Adrenal gland (tissue), 12 donors: ENCODE data around the gene XYLT2. TPM values are rescaled to one million over a fixed set of nuclear protein-coding genes. Genes with fewer than 3 reads are reported as not detected.

Experiments
- DNase-seq, 7 donors: peaks; one replicate each; pipeline ENCODE4 v3.0.0-alpha.2; 2019 to 2020
- H3K27ac ChIP-seq, 5 donors: fragments of 200-600 bp; sonication (generic) in 4 of 5; 1 replicate in 3 of 5; 2 replicates in 2 of 5; pipeline versions ENCODE4 v1.5.1 to v1.8.0; 2016 to 2020; ENCODE audit warnings: mild to moderate bottlenecking in 1 of 5
- H3K27me3 ChIP-seq: fragments of 200-600 bp; 2 replicates; pipeline ENCODE4 v1.8.0; 2021
- H3K36me3 ChIP-seq, 2 donors: fragments of 200-600 bp; replicated peaks in 1 of 2; 1 replicate in 1 of 2; 2 replicates in 1 of 2; pipeline versions ENCODE4 v1.5.1 to v1.8.0; 2018 to 2022
- H3K4me1 ChIP-seq, 2 donors: fragments of 200-600 bp; replicated peaks in 1 of 2; 1 replicate in 1 of 2; 2 replicates in 1 of 2; pipeline versions ENCODE4 v1.5.1 to v1.8.0; 2018 to 2021
- H3K4me3 ChIP-seq, 4 donors: fragments of 200-600 bp; sonication (generic) in 3 of 4; one replicate each; pipeline ENCODE4 v1.5.1; 2016 to 2018
- H3K9me3 ChIP-seq, 3 donors: fragments of 200-600 bp; sonication (generic) in 1 of 3; replicated peaks in 1 of 3; 1 replicate in 2 of 3; 2 replicates in 1 of 3; pipeline versions ENCODE4 v1.5.1 to v1.8.0; 2016 to 2021
- CTCF ChIP-seq, 6 experiments: fragments of 450-650 bp in 4 of 6; fragments of 200-600 bp in 2 of 6; sonication (generic) in 1 of 6; IDR thresholded peaks; 1 replicate in 5 of 6; 2 replicates in 1 of 6; pipeline versions ENCODE4 v1.5.1 to v1.8.0; 2016 to 2021; ENCODE audit warnings: antibody characterized with exemption in 6 of 6, mild to moderate bottlenecking in 2 of 6, moderate library complexity in 1 of 6
- POLR2A ChIP-seq, 2 donors: fragments of 450-650 bp; IDR thresholded peaks; one replicate each; pipeline ENCODE4 v1.6.1; 2017; ENCODE audit warnings: antibody characterized with exemption in 2 of 2, mild to moderate bottlenecking in 2 of 2, moderate library complexity in 1 of 2
- WGBS, 4 donors: extraction: QIAGEN DNeasy Blood & Tissue Kit in 2 of 4; methylation state at CpG; one replicate each; pipeline versions ENCODE4 v1.1.5 to v1.1.7; 2013 to 2017; 5-methylcytosine and 5-hydroxymethylcytosine counted together
- intact Hi-C, 2 donors: fragments of 100-400 bp; cut with DNase I; formaldehyde crosslinking; loops; one replicate each; pipeline versions ENCODE4 v1.14.1 to v1.15.0; 2022 to 2023
- polyA plus RNA-seq, 3 donors: library from polyadenylated mRNA; stranded (reverse); fragments of 200-250 nt in 2 of 3; fragments of 350-450 nt in 1 of 3; fragmentation: Illumina TruSeq in 1 of 3; extraction: RNeasy Lipid Tissue Mini Kit (QIAGEN cat#74804) in 1 of 3; gene quantifications; one replicate each; pipeline ENCODE4 v1.2.3, GENCODE V29; 2013 to 2014
- total RNA-seq, 9 donors: library from RNA; depleted of rRNA in 4 of 9; stranded (reverse); fragments of >200 nt in 4 of 9; fragments of 120-200 nt in 1 of 9; fragmentation: NEBNext Ultra II Directional in 1 of 9; extraction: Animal tissue kit (Norgen Biotek cat#: 25700) in 1 of 9; gene quantifications; one replicate each; pipeline versions ENCODE4 v1.1.0 to v1.2.4, GENCODE V29; 2013 to 2023
- donor health status: healthy with polysubstance abuse.
- donor health status: Bipolar disorder and iron deficiency.
- donor health status: DM: yes; HTN: yes; CAD: no.
- donor health status: DM: no; HTN: no; CAD: no.
- donor health status: DM: no; HTN: no; CAD: no.
- donor health status: DM: yes; HTN: yes; CAD: no.

The XYLT2 gene
- total and polyA plus RNA-seq, 12 donors: 4.6 to 40.3 (median 29.1) TPM

- no peak for DNase-seq
- H3K27ac ChIP-seq: no peak overlapping the region
Measured at GRCh38 chr17:50326831-50327364, 19.0 kb upstream of the XYLT2 start.

GRCh38 chr17:50328363-50329325 is 17.3 kb upstream of the XYLT2 start:
- intact Hi-C loops: no loop called here
- H3K9me3 ChIP-seq: no peaks in the 10 kb centered on the region
- H3K27ac ChIP-seq: no peak overlapping the region
- H3K4me1 ChIP-seq: peaks cover 0 to 10% of the 10 kb centered on the region in 2 donors
- H3K27me3 ChIP-seq: no peaks in the 10 kb centered on the region
- no peak for TF ChIP-seq POLR2A (IDR thresholded peaks at IDR 0.05)
- TF ChIP-seq CTCF (IDR thresholded peaks at IDR 0.05): no peak
- 80 to 86% (median 84%) methylated on average over 14 to 21 of the region's 21 CpGs for WGBS, 4 donors
- peak in 1 of 7 donors; percentile 40 for DNase-seq
- H3K4me3 ChIP-seq: no peak overlapping the region
- H3K36me3 ChIP-seq: no peaks in the 10 kb centered on the region

More at GRCh38 chr17:50326831-50327364, 19.0 kb upstream of the XYLT2 start:
- no peak overlapping the region for H3K4me3 ChIP-seq
- H3K27me3 ChIP-seq: no peaks in the 10 kb centered on the region
- no peak for TF ChIP-seq CTCF (IDR thresholded peaks at IDR 0.05)
- no peak for TF ChIP-seq POLR2A (IDR thresholded peaks at IDR 0.05)
- no peaks in the 10 kb centered on the region for H3K36me3 ChIP-seq
- peaks cover 0 to 3% of the 10 kb centered on the region in 2 donors for H3K4me1 ChIP-seq
- intact Hi-C loops: no loop called here
- no peaks in the 10 kb centered on the region for H3K9me3 ChIP-seq
- WGBS, 4 donors: 68 to 86% (median 82%) methylated on average over 9 of the region's 9 CpGs

DNA sequence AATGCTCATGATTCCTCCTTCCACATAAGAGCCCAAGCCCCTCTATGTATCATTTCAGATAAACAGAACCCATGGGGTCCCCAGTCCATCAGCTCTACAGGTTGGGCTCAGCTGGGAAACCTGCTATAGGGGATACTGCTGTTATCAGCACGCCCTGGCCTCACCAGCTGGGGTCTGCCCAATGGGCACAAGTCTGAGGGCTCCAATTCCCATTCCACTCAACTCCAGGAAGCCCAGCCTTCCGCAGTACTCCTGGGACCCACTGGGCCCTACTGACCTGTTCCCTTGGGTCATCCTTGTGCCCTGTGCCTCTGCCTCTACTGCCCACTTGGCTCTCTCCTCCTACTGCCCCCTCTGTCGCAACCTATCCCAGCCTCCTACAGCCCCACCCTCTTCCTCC is 16.2 kb upstream of the XYLT2 start:
- H3K4me1 ChIP-seq: peaks cover 0 to 10% of the 10 kb centered on the region in 2 donors
- 86 to 92% (median 90%) methylated on average over 3 of the region's 3 CpGs for whole genome bisulfite sequencing, 4 donors
- no peak for TF ChIP-seq CTCF (IDR thresholded peaks at IDR 0.05)
- no peak for TF ChIP-seq POLR2A (IDR thresholded peaks at IDR 0.05)
- DNase-seq: no peak
- intact Hi-C loops: no loop called here
- no peaks in the 10 kb centered on the region for H3K27me3 ChIP-seq
- H3K4me3 ChIP-seq: no peak overlapping the region
- H3K9me3 ChIP-seq: no peaks in the 10 kb centered on the region
- no peaks in the 10 kb centered on the region for H3K36me3 ChIP-seq
- H3K27ac ChIP-seq: no peak overlapping the region

GRCh38 chr17:50330151-50330775 is 15.7 kb upstream of the XYLT2 start:
- DNase-seq: peak in 1 of 7 donors; percentile 39
- Histone ChIP-seq H3K4me3 (no peak overlapping the region), H3K36me3 (no peaks in the 10 kb centered on the region), H3K4me1 (peaks cover 0 to 10% of the 10 kb centered on the region in 2 donors), H3K27me3 (no peaks in the 10 kb centered on the region), H3K27ac (no peak overlapping the region), H3K9me3 (no peaks in the 10 kb centered on the region)
- TF ChIP-seq CTCF (IDR thresholded peaks at IDR 0.05): no peak
- TF ChIP-seq POLR2A (IDR thresholded peaks at IDR 0.05): no peak
- intact Hi-C loops: no loop called here
- 88 to 93% (median 89%) methylated on average over 11 of the region's 11 CpGs for WGBS, 4 donors
